ENCODE results near the gene ITGB2. TPM values are rescaled to one million over a fixed set of nuclear protein-coding genes. Genes with fewer than 3 reads are reported as not detected.

The ITGB2 gene
- polyA plus RNA-seq, 3 donors = 12.3 to 16.9 (median 12.4) TPM

DNA sequence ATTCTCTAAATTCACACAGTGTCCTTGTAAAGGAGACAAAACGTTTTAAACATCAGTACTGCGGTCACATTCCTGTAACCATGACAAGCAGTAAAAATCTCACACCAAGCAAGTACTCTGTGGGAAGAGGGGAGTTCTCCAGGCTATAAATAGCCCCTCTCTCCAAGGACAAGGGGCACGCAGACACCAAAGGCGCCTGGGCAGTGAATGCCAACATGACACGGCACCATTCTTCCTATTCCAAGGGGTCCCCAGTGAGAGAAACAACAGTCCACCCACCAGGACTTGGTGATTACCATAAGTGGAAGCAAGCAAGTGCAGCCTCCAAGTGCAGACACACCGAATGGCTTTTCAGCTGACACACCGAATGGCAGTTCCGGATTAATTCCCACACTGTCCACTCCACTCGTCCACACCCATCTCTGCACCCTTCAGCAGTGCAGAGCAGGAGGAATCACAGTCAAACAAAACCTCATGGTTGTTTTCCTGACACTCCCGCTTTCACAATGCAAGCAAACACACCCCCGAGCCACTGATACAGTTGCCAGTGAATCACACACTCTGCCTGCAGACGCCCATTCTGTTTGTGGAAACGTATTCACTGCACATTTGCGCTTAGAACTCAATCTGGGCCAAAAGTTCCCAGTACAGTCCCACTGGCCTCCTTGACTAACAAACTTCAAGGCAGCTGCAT, 49.0 kb downstream of the ITGB2 start:
- DNase-seq = no peak

DNA sequence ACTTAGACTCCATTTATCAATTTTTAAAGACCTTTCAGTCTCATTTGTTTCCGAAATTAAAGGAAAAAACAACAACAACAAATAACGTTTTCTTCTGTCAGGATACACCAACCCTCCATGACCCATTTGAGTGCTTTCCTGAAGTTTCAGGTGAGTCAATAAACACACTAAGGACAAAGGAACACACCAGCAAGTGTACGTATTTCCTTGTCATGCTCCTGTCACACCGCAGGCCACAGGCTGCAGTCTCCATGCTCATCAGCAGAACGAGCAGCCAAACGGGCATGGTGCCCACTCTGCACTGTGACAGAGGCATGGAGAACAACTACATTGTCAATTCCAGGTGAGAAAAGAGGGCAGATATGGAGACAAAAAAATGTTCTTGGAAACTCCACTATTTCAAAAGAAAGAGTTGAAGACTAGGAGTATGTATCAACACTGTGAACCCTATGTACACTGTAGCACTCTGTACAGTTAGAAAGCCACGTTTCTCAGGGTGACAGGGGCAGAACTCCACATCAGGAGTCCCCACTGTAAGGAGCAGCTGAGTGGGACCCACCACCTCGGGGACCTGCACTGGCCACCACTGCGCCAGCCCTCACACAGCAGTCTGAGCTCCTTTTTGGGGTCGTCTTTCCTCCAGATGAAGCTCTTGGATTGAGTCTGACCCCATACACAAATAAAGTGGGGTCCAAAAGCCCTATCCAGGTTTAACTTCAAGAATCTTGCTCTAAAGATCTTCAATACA, 49.8 kb downstream of the ITGB2 start:
- DNase-seq = no peak

DNA sequence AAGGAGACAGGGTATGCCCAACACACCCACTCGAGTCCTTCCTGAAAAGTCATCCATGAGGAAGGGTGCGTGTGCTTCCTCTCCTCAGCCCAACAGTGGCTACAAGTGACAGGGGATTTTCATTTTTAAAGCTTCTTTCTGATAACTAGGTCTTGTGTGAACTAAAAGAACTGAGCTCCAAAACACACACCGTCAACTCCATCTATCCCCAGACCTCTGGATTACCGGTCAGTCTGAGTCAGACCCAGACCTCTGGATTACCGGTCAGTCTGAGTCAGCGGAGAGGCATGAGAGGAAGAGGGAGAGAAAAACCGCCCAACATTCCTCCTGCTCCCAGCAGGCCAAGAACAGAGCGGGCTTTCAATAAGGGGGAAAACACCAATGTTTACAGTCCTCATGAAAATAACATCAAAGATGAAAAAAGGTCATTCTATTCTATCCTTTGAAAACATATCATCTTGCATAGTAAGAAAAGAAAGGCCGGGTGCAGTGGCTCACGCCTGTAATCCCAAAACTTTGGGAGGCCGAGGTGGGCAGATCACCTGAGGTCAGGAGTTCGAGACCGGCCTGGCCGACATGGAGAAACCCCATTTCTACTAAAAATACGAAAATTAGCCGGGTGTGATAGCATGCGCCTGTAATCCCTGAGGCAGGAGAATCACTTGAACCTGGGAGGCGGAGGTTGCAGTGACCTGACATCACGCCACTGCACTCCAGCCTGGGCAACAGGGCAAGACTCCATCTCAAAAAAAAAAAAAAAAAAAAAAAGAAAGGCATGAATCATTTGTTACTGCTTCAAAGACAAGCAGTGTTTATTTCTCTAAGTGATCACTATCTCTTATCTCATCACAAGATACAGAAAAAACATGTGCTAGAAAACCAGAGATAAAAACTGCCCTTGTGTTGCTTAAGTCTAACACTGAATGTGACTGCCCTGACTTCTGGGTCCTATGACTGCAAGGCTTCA, 50.6 kb downstream of the ITGB2 start:
- DNase-seq = no peak

DNA sequence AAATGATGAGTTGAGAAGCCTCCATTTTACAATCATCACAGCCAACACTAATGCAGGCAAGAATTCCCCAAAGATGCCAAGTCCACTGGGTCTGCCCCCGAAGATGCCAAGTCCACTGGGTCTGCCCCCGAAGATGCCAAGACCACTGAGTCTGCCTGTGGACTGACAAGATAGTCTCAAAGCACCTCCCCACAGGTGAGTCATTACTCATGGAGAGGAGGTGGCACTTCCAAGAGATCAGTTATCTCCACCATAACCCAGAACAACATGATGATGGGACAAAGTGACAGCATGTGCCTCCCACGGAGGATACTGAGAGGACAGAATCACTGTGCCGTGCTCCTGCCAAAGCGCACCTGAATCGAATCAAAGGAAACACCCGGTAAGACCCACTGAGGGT, 52.0 kb downstream of the ITGB2 start:
- DNase-seq = no peak

DNA sequence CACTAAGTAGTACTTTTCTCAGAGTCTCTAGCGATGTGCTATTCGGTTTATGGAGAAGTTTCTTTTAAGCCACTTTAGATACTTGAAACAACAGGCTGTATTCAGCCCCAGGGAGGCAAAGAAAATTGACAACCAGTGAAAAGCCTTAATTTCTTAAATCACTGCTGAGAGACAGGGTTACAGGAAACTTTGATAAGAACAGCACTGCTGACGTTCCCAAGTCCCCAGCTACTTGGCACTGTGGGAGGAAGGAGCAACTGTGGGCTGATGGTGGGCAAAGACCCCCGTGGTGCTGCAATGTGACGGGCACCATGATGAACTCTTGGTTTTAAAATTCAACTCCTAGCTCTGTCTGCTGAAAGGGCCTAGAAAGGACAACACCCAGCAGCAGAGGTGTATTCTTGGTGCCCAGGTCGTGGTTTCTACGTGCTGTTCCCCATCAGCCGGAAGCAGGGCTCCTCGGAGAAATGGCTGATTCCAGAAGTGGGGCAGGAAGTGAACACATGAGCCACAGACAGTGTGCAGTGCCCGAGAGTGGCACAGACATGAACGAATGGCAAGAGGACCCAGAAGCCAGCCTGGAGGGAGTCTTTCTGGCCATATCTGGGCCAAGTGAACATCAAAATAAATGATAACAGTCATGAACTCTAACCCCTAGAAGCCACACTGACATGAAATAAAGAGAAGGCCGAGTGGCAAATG, 52.5 kb downstream of the ITGB2 start:
- no peak for DNase-seq

DNA sequence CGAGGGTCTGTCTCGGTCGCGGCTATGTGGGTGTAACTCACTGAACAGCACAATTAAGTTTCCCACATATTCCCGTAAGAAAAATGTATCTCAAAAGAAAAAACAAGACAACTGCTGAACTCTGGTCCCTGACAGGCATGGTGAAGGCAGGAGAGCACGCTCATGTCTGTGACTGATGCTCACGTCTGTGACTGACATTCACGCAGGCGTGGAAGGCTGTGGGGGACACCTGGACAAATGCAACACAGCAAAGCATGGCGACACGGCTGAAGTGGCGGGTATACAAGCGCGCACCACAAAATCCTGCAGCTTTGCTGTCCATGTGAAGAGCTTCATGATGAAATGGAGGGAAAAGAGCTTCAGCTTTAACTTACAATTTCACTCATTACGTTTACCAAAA, 53.2 kb downstream of the ITGB2 start:
- DNase-seq = no peak

DNA sequence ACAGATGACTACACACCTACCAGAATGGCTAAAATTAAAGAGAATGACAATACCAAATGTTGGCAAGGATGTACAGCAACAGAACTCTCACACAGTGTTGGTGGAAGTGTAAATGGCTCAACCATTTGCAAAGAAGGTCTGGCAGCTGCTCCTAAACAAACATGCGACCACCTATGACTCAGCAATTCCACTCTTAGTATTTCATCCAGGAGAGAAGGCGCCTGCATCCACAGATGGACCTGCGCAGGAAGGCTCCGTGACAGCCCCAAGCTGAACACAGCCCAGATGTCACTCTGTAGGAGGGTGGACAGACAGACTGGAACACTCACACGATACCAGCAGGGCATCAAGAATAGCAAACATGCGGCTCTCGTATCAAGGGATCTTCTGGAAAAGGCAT, 53.9 kb downstream of the ITGB2 start:
- no peak for DNase-seq

DNA sequence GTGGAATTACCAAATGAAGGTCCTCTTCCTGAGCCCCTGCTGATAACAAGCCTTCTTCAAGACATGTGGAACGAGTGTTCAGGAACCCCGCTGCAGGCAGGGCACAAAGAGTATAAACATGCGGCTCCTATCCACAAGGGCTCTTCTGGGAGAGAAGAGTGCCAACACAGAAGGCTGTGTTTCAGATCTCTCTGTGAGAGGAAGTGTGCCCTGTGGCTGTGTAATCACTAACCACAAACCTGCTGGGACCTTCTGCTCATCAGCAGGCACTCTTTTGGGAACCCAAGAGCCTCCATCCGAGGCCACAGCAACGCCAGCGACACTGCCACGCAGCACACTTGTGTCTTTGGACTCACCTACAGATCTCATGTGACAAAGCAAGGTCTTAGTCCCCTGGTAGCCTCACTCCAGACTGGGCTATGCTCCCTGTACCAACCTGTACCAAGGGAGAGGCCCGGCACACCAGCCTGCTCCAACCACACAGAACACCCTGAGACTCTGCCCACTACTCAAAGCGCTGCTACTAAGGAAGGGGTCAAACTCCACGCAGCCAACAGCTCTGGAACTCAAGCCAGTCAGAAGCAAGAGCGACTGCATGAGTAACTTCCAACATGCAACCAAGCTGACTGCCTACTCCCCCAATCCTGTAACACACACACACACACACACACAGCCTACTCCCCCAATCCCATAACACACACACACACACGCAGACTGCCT, 55.0 kb downstream of the ITGB2 start:
- DNase-seq = no peak

DNA sequence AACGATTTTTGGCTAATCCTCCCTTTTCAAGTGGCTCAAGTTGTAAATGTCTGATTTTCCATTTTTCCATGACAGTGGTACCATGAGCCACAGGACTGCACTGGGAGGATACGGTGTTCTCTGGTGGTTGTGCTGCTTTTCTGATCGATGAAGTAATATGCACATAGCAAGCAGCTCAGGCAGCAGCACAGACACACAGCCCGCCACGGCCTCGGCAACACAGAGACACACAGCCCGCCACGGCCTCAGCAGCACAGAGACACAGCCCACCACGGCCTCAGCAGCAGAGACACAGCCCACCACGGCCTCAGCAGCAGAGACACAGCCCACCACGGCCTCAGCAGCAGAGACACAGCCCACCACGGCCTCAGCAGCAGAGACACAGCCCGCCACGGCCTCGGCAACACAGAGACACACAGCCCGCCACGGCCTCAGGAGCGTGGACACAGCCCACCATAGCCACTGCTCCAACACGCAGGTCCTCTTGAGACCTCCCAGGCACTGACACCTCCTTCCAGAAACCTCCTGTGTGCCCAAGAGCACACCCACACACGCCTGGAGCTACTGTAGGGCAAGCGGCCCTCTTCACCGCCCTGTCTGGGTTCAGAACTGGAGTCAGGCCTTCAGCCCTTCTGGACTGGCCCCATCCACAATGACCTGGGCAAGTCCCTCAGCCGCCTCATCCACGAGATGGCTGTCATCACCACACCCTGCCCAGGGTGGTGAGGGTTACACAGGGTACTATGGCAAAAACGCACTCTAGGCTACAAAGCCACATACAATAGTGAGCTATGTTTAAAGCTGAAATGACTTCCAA, 57.6 kb downstream of the ITGB2 start:
- no peak for DNase-seq

DNA sequence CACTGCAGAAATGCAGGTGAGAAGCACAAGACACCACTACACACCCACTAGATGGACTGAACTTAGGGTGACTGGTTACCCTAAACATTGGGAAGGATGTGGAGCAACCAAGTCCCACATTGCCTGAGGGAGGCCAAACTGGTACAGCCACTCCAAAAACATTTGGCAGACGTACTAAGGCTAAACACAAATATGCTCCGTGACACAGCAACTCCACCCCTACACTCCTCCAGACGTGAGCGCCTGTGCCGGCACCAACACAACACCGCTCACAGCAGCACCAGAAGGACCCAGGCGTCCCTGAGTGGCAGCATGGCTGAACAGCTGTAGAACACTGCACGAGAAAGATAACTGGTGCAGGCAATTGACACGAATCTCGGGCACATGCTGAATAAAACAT, 61.9 kb downstream of the ITGB2 start:
- no peak for DNase-seq

DNA sequence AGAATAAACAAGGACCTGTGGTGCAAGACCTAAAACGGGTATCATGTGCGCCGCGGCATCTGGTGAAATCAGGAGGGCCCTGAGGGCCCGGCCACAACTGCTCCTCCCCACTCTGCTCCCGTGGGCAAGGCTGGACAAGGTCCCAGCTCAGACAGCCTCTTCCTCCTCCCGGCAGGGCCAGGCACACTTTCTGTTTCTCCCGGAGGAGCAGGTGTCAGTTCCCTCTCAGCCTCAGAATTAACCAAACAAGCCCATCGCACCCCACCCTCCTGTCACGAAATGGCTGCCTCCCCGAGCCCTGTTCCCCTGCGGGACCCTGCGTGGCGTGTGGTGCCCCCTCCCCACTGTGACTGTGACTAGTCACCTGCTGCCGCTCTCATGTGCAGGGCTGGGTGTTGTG, 62.4 kb downstream of the ITGB2 start:
- no peak for DNase-seq

DNA sequence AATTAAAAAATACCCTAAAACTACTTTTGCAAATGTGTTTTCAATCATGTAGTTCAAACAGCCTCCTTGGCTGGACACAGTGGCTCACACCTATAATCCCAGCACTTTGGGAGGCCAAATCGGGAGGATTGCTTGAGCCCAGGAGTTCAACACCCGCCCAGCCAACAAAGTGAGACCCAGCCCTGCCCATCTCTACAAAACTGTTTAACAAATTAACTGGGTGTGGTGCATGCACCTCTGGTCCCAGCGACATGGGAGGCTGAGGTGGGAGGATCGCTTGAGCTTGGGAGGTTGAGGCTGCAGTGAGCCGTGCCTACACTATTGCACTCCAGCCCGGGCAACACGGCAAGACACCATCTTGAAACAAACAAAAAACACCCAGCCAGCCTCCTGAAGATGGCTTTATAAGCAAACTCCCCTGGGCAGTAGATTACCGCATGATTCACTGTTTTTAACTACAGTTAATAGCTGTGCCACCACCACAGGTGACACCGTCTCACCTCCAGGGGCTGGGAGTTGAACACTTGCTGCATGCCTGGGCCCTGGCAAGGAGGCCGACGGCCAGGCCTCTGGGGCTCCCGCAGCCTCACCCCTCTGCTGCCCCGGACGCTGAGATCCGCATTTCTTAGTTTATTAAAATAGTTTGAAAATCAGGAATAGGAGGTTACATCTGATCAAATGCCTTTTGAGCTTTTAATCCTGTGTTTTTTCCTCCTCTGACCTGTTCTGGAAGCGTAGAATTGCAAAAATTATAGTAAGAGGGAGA, 63.4 kb downstream of the ITGB2 start:
- DNase-seq = no peak

DNA sequence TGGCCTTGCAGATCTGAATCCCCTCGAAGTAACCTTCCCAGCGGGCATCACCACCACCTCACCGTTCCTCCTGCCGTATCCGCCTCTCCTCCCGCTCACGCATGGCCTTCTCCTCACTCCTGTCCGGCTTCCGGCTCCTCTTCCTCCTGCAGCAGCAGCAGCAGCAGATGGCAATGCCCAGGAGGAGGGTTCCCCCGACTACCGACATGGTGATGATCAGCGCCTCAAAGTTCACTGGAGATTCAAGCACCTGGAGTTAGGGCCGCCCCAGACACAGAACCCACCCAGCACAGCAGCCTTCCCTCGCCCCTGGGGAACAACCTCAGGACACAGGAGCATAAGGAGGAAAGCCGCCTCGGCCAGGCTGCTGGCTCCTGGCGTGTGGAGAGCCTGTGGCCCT, 64.6 kb downstream of the ITGB2 start:
- DNase-seq = no peak

DNA sequence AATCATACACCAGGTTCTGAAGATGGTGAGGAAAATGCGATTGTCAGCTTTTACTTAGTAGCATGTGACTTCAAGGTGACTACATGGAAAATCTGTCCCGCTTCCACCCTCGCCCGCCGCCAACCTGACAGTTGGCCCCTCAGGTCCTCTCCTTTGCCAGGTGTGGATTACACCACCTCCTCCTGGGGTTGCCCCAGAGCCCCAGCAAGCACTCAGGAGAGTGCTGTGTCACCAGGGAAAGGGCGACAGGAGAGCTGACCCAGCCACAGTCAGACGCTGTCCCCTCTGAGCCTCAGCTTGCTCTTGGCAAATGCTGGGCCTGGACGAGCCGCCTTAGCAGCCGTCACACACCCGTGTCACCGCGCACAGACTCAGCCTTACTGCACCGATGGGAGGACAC, 65.1 kb downstream of the ITGB2 start:
- no peak for DNase-seq

DNA sequence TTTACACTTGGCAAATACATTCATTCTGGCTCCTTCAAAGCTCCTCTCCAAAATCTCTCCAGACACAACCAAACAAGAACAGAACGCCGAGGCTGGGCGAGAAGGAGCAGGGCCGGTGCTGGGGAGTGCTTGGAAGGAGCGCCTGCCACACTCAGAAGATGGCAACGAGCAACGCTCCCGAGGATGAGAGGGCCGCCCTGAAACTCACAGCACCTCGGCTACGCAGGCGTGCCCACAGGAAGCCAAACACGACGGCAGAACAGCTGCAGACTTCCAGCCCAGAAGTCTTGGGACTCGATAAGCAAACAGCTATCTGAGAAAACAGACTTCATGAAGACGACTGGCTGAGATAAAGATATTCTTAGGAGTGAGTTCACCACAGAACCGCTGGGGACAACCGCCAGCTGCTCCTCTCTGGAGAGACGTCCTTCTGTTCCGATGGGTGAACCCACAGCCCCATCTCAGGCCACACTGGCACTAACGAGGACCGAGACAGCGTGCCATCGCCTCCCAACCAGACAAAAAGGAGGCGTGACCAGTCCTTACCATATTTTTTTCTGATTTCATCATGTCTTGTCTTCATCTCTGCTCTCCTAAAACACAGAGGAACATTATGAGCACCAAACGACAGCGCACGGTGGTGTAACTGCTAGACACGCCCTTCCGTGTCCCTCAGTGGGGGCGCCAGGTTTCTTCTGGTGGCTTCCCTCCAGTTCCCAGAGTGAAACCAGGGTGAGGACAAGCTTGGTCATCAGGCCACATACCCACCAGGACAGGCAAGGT, 65.8 kb downstream of the ITGB2 start:
- DNase-seq = no peak

DNA sequence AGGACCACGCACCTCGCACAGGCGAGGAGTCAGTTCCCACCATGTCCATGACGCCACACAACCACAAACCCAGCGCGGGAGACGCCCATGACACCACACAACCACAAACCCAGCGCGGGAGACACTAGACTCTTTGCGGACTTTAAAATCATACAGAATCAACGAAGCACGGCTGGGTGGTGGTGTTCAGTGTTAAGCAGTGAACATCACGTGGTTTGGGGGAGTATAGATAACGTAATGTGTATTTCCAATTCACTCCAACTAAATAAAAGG, 66.4 kb downstream of the ITGB2 start:
- DNase-seq = no peak

DNA sequence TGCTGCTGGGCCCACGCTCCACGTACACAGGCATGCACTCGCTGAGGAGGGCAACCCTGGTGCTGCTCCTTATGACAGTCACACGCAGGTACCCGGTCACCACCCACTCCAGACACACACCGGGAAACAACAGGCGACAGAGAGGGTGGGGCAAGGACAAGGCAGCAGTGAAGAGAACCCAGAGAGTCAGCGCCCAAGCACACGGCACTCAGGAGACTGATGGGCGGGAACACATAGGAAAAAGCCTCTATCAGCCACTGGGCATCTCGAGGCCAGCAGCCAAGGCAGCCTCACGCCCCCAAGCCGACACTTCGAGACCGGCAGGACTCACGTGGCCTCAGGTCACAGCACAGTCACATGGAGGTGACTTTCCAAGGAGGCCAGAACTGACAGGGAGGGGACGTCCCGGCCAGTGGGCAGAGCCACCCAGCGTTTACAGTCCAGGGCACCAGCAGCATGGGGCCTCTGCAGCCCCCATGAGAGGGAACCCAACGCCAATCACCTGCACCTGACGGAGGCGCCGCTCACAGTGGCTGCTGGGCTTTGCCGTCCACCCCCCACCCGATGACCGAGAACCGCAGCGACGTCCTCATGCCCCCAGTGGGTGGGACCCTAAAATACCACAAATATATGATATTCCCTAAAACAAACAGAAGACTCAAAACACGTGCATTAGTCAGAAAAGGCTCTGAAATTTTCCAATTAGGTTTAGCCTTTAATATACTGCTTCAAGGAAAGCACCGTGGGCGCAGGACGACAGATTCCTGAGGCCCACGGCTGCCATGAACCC, 66.9 kb downstream of the ITGB2 start:
- no peak for DNase-seq

Data from renal pelvis (tissue), 4 donors.